ENCODE measurements around the gene RPS29.
A peak's percentile ranks its signal among the peaks of the same experiment; 100 is the strongest.
"Not testable (repeated sequence)": the region's sequence is repeated elsewhere in the genome, so short reads cannot be mapped to it uniquely, and the experiment has no call there.

The RPS29 gene

DNA sequence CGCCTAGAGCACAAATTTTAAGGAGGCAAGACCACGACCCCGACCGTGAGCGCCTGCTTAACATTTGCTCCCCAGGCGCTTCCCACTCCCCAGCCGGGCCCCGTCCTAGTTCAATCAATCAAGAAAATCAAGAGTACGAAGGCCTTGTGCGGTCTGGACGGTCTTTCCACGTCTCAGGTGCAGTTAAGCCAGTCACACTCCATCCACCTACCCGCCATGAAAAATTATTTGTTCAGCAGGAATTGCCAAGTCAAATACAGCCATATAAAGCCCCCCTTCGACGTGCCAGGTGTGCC is 12.0 kb upstream of the RPS29 start:
- no peak for DNase-seq (ENCODE audit: low spot score)

DNA sequence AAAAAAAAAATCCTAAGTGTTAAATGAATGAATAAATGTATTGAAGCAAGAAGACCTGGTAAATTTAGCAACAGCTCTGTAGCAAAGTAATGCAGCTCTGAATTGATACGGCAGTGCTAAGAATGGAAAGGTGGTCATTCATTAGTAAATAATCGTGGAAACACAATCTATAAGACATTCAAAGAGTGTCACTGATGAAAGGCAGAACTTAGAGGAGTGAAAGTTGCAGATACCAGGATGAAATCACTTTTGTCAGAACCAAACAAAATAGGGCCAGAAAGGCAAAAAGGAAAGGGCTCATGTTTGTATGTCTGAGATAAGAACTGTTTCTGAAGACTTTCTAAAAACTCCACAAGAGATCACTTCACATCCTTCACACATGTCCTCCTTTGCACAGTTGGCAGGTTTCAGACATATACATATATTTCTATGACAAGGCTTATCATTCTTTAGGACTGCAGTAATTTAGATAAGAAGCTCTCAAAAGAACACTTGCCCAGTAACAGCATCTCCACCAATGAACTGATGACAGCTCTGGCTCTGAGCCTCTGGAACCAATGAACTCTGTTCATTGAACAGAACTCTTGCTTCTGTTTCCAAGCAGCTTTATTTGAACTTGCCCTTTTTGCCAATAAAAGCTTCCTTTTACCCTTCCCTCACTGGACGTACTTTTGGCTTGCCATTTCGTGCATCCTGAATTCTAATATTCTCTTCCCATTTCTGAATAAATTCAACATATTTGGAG is 8.3 kb upstream of the RPS29 start:
- DNase-seq (ENCODE audit: low spot score): peak; percentile 59

DNA sequence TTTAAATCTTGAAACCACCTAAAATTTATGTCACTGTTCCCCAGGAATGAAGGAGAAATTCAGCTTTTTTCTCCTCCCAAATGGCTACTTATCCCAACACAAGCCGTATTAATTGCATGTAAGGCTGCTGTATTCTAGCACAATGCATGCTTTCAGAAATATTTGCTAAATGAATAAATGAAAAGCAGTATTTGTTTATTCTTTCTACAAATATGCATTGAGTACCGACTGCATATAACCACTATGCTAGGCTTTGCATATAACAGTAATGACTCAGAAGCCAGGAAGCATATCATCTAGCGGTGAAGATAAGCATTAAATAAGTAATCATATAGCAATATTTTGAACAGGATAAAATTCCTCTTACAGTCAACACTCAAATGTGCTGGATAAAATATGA is 6.8 kb upstream of the RPS29 start:
- no peak for DNase-seq (ENCODE audit: low spot score)

DNA sequence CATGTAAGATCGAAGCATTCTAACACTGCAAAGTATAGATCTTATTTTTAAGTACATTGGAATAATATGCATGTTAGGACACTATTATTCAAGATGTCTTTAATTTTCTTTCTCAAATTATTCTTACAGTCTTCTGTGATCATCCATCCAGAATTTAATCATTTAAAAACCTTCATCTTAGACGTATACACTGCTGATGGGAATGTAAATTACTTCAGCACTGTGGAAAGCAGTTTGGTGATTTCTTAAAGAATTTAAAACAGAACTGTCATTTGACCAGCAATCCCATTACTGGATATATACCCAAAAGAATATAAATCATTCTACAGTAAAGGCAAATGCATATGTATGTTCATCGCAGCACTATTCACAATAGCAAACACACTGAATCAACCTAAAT is 3.2 kb upstream of the RPS29 start:
- no peak for DNase-seq (ENCODE audit: low spot score)

DNA sequence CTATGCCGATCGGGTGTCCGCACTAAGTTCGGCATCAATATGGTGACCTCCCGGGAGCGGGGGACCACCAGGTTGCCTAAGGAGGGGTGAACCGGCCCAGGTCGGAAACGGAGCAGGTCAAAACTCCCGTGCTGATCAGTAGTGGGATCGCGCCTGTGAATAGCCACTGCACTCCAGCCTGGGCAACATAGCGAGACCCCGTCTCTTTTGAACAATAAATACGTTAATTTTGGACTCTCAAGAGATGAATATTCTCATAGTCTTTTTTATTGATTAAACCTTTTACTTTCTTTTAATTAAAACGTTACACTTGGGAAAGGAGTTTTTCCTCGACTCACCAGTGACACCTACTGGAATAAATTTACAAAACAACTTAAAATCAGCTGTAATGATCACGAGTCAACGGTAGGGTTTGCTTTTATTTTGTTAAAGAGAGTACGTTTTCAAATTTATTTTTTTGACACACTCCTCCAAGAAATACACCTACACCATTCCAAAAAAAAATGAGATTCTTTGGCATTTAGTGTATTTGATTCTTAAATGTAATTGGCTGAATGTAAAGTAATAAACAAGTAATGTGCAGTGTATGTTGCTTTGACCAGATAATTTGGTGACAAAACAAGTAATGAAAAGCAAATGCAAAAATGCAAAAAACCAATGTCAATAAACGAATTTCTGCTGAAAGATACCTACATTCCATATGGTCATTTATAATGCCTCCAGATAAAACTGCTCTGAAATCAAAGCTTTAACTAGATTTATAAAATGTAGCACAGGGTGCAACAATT is 687 bp upstream of the RPS29 start:
- peak; percentile 37 for DNase-seq (ENCODE audit: low spot score)

DNA sequence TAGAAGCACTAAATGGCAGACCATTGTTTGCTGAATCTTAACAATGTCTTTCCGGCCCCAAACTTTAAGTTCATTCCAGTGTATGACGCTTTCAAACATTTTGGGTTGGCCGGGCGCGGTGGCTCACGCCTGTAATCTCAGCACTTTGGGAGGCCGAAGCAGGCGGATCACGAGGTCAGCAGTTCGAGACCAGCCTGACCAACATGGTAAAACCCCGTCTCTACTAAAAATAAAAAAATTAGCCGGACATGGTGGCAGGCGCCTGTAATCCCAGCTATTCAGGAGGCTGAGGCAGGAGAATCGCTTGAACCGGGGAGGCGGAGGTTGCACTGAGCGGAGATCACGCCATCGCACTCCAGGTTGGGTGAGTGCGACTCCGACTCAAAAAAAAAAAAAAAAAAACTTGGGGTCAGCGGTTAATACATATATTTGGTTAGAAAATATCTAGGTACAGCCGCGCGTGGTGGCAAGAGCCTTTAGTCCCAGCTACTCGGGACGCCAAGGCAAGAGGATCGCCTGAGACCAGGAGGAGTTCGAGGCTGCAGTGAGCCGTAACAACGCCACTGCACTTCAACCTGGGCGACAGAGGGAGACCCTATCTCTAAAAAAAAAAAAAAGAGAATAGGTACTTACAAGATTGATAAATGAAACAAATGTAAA is 1.1 kb downstream of the RPS29 start:
- DNase-seq (ENCODE audit: low spot score): not testable (repeated sequence)

DNA sequence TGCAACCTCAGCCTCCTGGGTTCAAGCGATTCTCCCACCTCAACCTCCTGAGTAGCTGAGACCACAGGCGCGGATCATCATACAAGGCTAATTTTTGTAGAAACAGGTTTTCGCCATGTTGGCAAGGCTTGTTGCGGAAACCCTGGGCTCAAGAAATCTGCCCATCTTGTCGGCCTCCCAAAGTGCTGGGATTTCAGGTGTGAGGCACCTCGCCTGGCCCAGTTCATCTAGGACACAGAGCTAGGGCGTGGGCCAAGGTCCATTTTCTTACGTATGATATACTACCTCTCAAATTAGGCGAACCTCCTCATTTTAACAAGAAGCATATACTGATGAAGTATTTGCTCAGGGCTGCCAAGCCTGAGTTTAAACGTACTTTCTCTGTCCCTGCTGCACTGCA is 2.1 kb downstream of the RPS29 start:
- DNase-seq (ENCODE audit: low spot score): no peak

DNA sequence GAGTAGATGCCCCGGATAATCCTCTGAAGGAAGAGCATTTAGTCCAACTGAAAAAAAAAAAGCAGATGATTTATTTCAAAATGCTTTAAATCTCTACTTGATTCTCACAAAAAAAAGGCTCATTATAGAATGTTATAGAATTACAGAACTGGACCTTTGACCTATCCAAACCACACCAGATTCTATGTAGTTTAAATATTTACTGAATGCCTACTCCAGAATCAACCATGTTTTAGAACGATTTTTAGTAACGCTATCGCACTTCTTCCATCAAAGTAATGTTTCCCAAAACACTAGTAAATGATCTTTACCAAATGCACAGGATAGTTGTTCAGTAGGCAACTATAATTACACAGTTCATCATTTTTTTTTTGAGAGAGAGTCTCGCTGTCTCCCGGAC is 2.6 kb downstream of the RPS29 start:
- no peak for DNase-seq (ENCODE audit: low spot score)

DNA sequence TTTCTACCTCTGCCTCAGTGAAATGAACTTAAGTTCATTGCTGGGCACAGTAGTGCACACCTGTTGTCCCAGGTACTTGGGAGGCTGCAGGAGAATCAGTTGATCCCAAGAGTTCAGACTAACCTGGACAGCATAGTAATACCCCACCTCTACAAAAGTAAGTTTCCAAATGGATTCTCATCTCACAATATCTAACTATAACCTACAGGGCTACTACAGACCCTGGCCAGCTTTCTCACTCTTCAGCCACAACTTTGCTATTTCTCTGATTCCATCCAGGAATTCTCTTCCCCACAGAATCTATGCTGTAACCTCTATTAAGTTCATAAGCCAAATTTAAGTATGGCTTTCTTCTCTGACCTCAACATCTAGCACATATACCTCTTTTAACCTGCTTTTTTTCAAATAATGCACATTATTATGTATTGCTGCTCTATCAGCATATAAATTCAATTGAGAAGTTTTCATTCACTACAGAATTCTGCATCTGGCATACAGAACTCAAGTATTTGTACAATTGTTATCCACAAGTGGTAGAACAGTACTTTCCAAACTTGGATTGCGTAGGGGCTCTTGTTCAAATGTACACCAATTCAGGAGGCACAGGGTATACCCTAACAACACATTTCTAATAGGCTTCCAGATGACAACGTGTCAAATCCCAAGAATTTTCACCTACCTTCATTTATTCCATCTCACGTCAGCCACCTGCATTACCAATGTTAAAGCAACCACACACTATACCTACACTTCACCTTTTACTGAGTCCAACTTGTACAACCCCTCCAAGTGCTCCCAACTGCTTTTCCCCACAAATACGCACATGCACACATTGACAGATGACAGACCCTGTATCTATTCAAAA is 3.8 kb downstream of the RPS29 start:
- DNase-seq (ENCODE audit: low spot score): no peak

DNA sequence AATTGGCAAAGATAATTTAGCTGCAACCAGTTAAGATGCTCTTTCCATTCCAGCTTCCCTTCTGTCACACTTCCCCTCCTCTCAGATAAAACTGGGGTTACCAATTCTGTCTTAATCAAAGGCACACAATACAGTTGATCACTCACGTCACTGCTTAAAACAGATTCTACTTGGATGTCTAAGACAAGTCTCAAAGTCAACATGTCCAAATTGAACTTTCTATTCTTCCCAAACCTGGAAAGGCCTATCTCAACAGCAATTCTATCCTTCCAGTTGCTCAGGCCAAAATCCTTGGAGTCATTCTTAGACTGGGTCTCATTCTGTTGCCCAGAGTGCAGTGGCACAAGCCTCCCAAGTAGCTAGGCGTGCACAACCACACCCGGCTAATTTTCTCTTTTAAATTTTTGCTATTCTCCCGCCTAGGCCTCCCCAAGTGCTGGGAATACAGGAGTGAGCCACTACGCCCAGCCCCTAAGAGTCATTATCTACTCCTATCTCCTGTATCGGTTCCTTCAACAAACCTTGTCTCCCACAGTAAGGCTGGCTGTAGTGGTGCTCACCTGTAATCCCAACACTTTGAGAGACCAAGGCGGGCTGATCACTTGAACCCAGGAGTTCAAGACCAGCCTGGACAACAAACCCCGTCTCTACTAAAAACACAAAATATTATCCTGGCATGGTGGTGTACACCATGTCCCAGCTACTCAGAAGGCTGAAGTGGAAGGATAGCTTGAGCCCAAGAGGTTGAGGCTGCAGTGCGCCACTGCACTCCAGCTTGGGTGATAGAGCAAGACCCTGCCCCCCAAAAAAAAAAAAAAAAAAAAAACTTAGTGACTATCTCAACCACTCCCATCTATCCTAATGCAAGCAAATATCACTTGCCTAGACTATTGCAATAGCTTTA is 4.7 kb downstream of the RPS29 start:
- DNase-seq (ENCODE audit: low spot score): no peak

DNA sequence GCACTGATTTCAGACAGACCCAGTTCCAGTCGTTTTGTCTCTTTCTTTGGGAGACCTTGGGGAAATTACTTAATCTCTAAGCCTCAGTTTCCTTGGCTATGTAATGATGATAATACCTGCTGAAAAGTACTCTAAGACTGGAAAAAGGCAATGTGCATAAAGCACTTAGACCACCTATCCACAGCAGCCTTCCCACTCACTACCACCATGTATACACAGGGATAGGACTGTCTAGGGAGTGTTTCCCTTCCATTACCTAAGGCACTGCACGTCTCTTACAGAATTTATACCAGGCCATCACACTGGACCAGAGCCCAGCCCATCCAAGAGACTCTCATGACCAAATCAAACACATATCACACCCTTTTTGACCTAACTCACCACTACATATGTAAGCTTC is 6.3 kb downstream of the RPS29 start:
- DNase-seq (ENCODE audit: low spot score): no peak

DNA sequence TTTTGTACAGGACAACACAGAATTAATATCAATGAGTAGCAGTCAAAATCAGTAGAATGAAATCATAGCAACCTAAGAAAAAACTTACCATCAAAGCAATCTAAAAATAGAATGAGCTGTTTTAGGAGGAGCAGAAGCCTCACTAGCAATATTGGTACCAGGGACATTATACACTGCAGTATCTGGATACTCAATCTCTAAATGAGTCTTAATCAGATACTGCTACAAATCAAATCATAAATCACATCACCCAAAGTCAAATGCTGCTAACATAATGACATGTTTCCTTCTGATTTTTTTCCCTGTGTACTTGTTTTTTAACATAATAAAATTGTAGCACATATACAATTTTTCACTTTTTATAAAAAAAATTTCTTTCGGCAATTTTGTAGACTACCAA is 8.0 kb downstream of the RPS29 start:
- no peak for DNase-seq (ENCODE audit: low spot score)

DNA sequence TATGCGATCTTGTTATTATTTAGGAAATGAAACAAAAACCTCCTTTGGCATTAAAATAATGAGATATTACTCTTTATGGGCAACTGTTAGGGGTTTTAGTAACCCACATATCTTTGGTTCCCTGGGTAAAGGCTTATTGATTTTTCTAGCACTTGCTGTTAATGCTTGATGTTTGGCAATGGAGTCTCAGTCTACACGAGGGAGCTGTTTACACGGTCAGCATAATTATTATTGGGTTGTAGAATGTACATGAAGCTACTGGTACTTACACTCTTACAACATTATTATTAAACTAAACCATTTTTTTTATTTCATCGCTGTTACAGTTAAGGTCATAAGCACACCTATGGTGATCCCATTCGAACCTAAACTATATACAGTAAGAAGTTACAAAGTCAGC is 12.1 kb downstream of the RPS29 start:
- no peak for DNase-seq (ENCODE audit: low spot score)

DNA sequence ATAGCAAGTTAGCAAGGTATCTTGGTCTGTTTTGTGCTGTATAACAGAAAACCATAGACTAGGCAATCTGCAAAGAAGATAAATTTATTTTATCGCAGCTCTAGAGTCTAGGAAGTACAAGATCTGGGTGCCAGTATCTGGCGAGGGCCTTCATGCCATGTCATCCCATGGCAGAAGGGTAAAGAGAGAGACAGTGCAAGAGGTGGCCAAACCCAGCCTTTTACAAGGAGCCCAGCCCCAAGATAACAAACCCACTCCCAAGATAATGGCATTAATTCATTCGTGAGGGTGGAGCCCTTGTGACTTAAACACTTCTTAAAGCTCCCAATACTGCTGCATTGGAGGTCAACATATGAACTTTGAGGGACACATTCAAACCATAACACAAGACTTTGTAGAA is 16.9 kb downstream of the RPS29 start:
- no peak for DNase-seq (ENCODE audit: low spot score)

DNA sequence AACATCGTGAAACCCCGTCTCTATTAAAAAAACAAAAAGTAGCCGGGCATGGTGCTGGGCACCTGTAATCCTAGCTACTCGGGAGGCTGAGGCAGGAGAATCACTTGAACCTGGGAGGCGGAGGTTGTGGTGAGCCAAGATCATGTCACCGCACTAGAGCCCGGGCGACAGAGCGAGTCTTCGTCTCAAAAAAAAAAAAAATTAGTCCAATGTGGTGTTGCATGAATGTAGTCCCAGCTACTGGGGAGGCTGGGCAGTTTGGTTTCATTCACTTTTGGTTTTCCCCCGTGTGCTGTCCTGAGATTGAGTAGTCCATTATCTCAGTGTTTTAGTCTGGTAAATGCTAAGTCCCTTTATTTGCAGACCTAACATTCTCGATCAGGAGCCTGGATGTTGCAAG is 19.5 kb downstream of the RPS29 start:
- no peak for DNase-seq (ENCODE audit: low spot score)

DNA sequence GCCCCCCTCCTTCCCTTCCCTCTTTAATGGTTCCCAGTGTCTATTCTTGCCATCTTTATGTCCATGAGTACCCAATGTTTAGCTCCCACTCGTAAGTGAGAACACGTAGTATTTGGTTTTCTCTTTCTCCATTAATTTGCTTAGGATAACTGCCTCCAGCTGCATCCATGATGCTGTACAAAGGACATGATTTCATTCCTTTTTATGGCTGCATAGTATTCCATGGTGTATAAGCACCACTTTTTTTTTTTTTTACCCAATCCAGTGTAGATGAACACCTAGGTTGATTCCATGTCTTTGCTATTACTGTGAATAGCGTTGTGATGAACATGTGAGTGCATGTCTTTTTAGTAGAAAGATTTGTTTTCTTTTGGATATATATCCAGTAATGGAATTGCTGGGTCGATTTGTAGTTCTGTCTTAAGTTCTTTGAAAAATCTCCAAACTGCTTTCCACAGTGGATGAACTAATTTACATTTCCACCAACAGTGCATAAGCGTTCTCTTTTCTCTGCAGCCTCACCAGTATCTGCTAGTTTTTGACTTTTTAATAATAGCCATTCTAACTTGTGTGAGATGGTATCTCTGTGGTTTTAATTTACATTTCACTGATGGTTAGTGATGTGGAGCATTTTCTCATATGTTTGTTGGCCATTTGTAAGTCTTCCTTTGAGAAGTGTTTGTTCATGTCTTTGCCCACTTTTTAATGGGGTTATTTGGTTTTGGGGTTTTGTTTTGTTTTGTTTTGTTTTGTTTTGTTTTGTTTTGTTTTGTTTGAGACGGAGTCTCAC is 26.0 kb downstream of the RPS29 start:
- DNase-seq (ENCODE audit: low spot score): no peak

DNA sequence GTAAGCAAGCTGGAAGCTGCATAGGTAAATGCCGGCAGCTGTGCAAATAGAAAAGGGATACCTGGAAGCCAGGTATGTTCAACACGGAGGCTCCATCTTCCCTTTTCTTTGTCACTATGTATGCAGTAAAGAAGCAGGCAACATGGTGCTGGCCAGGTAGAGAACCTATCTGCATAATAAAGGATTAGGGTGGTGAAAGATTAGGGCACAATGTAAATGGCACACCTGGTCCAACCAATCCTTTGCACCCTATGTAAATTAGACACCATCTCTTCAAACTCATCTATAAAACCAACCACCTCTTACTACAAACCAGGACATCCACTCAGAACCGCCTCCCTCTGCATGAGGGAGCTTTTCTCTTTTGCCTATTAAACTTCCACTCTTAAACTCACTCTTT is 32.3 kb downstream of the RPS29 start:
- no peak for DNase-seq (ENCODE audit: low spot score)

DNA sequence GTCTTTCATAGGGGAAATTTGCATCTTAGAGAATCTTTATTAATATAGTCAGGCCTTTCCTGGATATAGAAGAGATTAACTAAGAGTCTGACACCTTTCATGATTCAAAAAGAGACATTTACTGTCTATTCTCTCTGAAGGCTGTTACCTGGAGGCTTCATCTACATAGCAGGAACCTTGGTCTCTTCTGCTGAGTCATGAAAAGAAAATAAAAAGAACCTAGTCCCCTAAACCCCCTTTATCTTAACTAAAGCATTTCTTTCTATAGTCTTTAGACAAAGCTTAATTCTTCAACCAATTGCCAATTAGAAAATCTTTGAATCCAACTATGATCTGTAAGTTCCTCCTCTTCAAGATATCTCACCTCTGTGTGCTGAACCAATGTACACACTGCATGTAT is 33.1 kb downstream of the RPS29 start:
- no peak for DNase-seq (ENCODE audit: low spot score)

DNA sequence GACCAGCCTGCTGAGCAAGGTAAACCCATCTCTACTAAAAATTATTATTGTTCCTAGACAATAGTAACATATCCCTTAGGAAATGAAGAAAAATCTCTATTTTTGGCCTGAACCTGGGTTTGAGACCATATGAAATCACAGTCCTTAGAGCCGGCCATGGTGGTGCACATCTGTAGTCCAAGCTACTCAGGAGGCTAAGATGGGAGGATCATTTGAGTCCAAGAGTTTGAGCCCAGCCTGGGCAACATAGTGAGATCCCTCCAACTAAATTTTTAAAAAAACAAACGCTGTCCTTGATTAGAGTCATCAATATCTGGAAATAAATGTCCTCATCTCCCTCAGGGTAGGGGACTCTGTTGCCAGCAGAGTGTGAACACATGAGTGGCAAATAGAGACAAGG is 34.6 kb downstream of the RPS29 start:
- DNase-seq (ENCODE audit: low spot score): no peak

All from AG08396 (cell line).